A549 treated with RU486 at 1 μM for 4 hours (cell line): Measurements from ENCODE around the gene ABHD12B. TPM values are rescaled to one million over a fixed set of nuclear protein-coding genes. Genes with fewer than 3 reads are reported as not detected.

ENCODE experiments used
- total RNA-seq: library from RNA; stranded (reverse); fragments of 200-300 nt; extraction: Qiagen RNA extraction; gene quantifications from 5 replicates; pipeline ENCODE4 v1.2.3, GENCODE V29; 2022; ENCODE audit warnings: low read depth

The ABHD12B gene, protein sequence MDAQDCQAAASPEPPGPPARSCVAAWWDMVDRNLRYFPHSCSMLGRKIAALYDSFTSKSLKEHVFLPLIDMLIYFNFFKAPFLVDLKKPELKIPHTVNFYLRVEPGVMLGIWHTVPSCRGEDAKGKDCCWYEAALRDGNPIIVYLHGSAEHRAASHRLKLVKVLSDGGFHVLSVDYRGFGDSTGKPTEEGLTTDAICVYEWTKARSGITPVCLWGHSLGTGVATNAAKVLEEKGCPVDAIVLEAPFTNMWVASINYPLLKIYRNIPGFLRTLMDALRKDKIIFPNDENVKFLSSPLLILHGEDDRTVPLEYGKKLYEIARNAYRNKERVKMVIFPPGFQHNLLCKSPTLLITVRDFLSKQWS
- total RNA-seq = not detected in 5 replicates

GRCh38 chr14:50871914-50872732 is at the start of gene ABHD12B:
TSS of gene ABHD12B (plus strand) at chr14:50872053. CDS start at chr14:50872175, 122 bp downstream.

GRCh38 chr14:50830932-50831725 is 40.7 kb upstream of the ABHD12B start, which contains the start of gene NIN:
TSS of gene NIN (minus strand) at chr14:50831162. CDS start at chr14:50822056, 9,106 bp downstream.

DNA sequence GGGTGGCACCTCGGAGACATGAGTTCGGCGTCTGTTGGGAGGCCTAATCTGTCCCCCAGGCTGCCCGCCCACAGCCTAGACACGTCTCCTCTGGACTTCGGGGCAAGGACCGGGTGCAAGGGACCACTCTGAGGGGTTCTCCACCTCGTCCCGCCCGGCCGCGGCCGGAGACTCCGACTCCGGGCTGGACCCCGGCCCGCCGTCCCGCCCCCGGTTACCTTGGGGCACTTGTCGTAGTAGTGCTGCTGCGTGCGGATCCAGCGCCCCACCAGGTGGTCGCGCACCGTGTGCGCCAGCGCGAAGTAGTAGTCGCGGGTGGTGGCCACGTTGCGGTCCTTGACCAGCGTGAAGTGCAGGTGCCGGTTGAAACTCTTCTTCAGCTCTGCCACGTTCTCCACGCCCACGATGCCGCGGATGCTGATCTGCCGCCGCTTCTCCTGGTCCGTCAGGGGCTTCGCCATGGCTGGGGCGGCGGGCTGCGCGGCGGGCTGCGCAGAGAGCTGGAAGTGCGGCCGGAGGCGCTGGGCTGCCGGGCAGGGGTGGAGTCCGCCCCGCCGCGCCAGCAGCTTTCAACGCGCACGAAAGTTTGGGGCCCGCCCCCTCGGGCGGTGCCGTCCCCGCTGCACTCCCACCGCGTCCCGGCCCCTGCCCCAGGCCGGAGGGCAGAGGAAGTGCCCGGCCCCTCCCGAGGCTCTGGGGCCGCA is 72.2 kb downstream of the ABHD12B start, which contains the start of gene PYGL:
Gene PYGL, minus strand, starts transcription at position 541 of the 704 bp plus-strand sequence. Its CDS starts 80 bp downstream, at position 461.

Other genes starting within 250 kb of the ABHD12B start
- 18.1 to 28.5 TPM (median 25.8 TPM) in 5 replicates for gene SAV1, start 203.7 kb upstream of the ABHD12B start, total RNA-seq
- 13.8 to 16.2 TPM (median 14.3 TPM) in 5 replicates for gene NIN, start 40.9 kb upstream of the ABHD12B start, total RNA-seq
- gene PYGL, start 72.4 kb downstream of the ABHD12B start, total RNA-seq = 105 to 151 TPM (median 132 TPM) in 5 replicates
- gene TRIM9, start 223.1 kb downstream of the ABHD12B start, total RNA-seq = 6.9 to 10.7 TPM (median 9.6 TPM) in 5 replicates